NCI-H1436 treated with DMSO at 0.1 percent for 48 hours (cell line): ENCODE data around the gene PSMC1.

Experiments used
- DNase-seq: peaks from one replicate; lab custom pipeline; 2025; lab: John Stamatoyannopoulos, UW

Gene PSMC1

GRCh38 chr14:90302529-90303303 lies 46.4 kb downstream of the PSMC1 start:
- DNase-seq = no peak

GRCh38 chr14:90303473-90303872 lies 47.1 kb downstream of the PSMC1 start:
- no peak for DNase-seq

- no peak for DNase-seq
Observed at GRCh38 chr14:90304502-90304901, 48.1 kb downstream of the PSMC1 start.

- no peak for DNase-seq
Observed at GRCh38 chr14:90305176-90305601, 48.8 kb downstream of the PSMC1 start.

GRCh38 chr14:90308561-90308960 lies 52.2 kb downstream of the PSMC1 start:
- DNase-seq = no peak

GRCh38 chr14:90317286-90317685 lies 60.9 kb downstream of the PSMC1 start:
- DNase-seq = no peak

GRCh38 chr14:90318016-90318415 lies 61.7 kb downstream of the PSMC1 start:
- DNase-seq = no peak

GRCh38 chr14:90319173-90319572 lies 62.8 kb downstream of the PSMC1 start:
- no peak for DNase-seq

GRCh38 chr14:90319634-90320541 lies 63.5 kb downstream of the PSMC1 start:
- no peak for DNase-seq

GRCh38 chr14:90321891-90322290 lies 65.5 kb downstream of the PSMC1 start:
- DNase-seq = no peak
